Type B pancreatic cell (in vitro differentiated cells): ENCODE data around the gene AQP6. TPM values are rescaled to one million over a fixed set of nuclear protein-coding genes. Genes with fewer than 3 reads are reported as not detected.

Source experiments
- DNase-seq: peaks from one replicate; pipeline ENCODE4 v3.0.0; 2021; ENCODE audit warnings: mixed read lengths; ENCODE audit not compliant: unreplicated experiment; ENCODE audit errors: extremely low spot score
- H3K27ac Mint-ChIP-seq: 2 replicates; pipeline ENCODE4 v1.8.0; 2021; ENCODE audit warnings: mild to moderate bottlenecking, mixed read lengths
- H3K27me3 Mint-ChIP-seq: 2 replicates; pipeline ENCODE4 v1.8.0; 2021; ENCODE audit warnings: mixed read lengths
- H3K36me3 Mint-ChIP-seq: 2 replicates; pipeline ENCODE4 v1.8.0; 2021; ENCODE audit warnings: mixed read lengths
- H3K4me1 Mint-ChIP-seq: one replicate; pipeline ENCODE4 v1.8.0; 2021; ENCODE audit warnings: mixed read lengths; ENCODE audit not compliant: unreplicated experiment
- H3K4me3 Mint-ChIP-seq: 2 replicates; pipeline ENCODE4 v1.8.0; 2021; ENCODE audit warnings: mild to moderate bottlenecking, mixed read lengths
- H3K9me3 Mint-ChIP-seq: 2 replicates; pipeline ENCODE4 v1.8.0; 2021; ENCODE audit warnings: mixed read lengths
- total RNA-seq: library from RNA; stranded (reverse); gene quantifications from 2 replicates; pipeline ENCODE4 v1.2.1, GENCODE V29; 2021; ENCODE audit warnings: low replicate concordance
- TF ChIP-seq, protein P1 (sequence below): fragments of 200-600 bp; sonication (generic); conservative IDR thresholded peaks from 2 replicates; pipeline ENCODE4 v1.5.0; 2021; ENCODE audit warnings: antibody characterized with exemption, mild to moderate bottlenecking

Gene AQP6
- total RNA-seq, 1 donor from 2014 or later: 0.22 TPM

DNA sequence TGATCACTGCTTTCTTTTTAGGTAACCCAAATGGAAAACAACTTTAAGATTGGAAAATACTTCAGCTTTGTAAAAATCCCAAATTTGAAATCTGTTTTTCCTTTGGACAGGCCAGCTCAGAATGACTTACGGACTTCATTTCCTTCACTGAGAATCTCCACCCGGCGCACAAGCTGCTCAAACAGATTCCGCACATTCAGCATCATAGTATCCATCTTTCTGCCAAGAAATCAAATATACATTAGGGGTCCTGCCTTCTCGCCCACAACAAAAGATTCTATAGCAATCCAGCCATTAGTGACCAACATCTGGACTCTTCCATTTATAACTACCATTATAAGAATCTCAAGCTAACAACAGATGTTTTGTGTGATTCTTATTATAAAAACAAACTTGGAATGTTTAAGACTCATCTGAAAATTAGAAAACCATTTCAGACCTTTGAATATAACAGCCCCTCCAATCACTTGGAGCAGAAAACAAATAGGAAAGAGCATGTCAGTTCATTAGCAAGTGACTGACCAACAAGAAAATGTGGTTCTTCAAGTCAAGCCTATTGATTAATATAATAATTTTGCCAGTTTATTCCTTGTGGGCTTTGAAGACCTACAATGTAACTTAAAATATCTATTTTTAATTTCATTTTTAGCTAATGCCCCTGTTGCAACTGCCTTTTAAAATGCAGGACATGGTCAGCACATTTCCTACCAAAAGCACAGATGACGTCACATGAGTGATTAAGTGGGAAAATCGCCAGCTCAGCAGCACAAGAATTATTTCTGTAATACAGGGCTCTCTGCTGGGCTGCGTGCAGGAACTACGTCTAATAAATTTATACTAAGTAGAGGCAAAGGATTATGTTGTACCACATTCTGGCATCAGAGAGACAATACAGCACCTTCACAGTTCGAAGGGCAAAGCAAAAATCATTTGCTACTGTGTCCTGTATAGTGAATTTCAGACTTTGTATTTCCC lies 44.0 kb downstream of the AQP6 start:
- no peak for DNase-seq

DNA sequence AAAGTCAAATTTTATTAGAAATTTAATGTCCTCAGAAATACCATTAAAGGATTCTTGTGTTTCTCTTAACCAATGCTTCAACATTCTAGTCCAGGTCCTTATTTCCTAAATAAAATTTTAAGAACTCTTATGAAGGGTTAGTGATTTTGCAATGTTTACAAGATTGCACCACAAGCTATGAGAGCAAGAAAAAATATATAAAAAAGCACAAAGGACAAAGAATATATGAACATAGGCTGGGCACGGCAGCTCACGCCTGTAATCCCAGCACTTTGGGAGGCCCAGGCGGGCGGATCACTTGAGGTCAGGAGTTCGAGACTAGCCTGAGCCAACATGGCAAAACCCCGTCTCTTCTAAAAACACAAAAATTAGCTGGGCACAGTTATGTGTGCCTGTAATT lies 44.9 kb downstream of the AQP6 start:
- TF ChIP-seq, protein P1, sequence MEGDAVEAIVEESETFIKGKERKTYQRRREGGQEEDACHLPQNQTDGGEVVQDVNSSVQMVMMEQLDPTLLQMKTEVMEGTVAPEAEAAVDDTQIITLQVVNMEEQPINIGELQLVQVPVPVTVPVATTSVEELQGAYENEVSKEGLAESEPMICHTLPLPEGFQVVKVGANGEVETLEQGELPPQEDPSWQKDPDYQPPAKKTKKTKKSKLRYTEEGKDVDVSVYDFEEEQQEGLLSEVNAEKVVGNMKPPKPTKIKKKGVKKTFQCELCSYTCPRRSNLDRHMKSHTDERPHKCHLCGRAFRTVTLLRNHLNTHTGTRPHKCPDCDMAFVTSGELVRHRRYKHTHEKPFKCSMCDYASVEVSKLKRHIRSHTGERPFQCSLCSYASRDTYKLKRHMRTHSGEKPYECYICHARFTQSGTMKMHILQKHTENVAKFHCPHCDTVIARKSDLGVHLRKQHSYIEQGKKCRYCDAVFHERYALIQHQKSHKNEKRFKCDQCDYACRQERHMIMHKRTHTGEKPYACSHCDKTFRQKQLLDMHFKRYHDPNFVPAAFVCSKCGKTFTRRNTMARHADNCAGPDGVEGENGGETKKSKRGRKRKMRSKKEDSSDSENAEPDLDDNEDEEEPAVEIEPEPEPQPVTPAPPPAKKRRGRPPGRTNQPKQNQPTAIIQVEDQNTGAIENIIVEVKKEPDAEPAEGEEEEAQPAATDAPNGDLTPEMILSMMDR: no peak

More for the DNA sequence above, 44.0 kb downstream of the AQP6 start:
- Mint-ChIP-seq H3K9me3 (no peaks in the 10 kb centered on the region), H3K36me3 (peaks cover 21% of the 10 kb centered on the region), H3K27ac (no peak overlapping the region), H3K27me3 (no peaks in the 10 kb centered on the region), H3K4me3 (no peak overlapping the region), H3K4me1 (peaks cover 33% of the 10 kb centered on the region)
- TF ChIP-seq, protein P1: no peak

DNA sequence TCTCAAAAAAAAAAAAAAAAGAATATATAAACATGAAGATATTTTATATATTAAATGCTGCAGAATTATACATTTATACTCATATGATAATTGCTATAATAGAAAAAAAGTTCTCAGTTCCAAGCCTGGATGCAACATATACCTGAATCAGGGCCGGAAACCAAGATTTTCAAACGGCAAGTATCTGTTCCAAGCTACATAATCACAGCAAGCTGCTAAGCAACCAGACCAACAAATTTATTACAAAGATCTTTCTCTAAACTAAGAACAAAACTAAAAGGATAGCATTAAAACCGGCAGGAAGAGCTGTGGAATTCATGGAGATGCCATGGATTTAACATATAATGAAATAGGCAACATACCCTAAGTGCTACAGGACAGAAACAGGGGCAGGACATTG lies 45.4 kb downstream of the AQP6 start:
- DNase-seq: no peak
- H3K36me3 Mint-ChIP-seq: peaks cover 25% of the 10 kb centered on the region
- peaks cover 34% of the 10 kb centered on the region for H3K4me1 Mint-ChIP-seq
- H3K27ac Mint-ChIP-seq: no peak overlapping the region
- no peak overlapping the region for H3K4me3 Mint-ChIP-seq
- H3K27me3 Mint-ChIP-seq: no peaks in the 10 kb centered on the region
- no peaks in the 10 kb centered on the region for H3K9me3 Mint-ChIP-seq
- TF ChIP-seq, protein P1: no peak

More for the DNA sequence above, 44.9 kb downstream of the AQP6 start:
- H3K36me3 Mint-ChIP-seq: peaks cover 23% of the 10 kb centered on the region
- peaks cover 34% of the 10 kb centered on the region for H3K4me1 Mint-ChIP-seq
- no peaks in the 10 kb centered on the region for H3K9me3 Mint-ChIP-seq
- no peaks in the 10 kb centered on the region for H3K27me3 Mint-ChIP-seq
- DNase-seq: no peak
- no peak overlapping the region for H3K27ac Mint-ChIP-seq
- H3K4me3 Mint-ChIP-seq: no peak overlapping the region

DNA sequence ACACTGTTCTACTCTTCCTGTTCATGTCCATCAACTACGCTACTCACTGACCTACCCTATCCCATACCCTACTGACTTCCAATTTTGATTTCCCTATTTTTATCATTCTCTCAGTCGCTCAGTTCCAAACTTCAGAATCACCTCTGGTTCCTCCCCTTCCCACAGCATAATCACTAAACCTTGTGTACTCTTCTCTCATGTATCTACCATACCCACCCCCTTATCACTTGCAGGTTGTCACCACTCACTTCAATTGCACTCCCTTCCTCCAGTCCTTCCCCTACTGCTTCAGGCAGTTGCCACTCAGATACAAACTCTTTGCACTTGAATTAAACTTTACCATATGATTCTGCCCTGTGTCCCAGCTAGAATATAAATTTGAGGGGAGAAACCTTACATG lies 46.2 kb downstream of the AQP6 start:
- DNase-seq: no peak
- H3K9me3 Mint-ChIP-seq: no peaks in the 10 kb centered on the region
- peaks cover 34% of the 10 kb centered on the region for H3K4me1 Mint-ChIP-seq
- H3K27ac Mint-ChIP-seq: peak overlapping the region; percentile 0
- TF ChIP-seq, protein P1: no peak
- no peaks in the 10 kb centered on the region for H3K27me3 Mint-ChIP-seq
- peaks cover 17% of the 10 kb centered on the region for H3K36me3 Mint-ChIP-seq
- H3K4me3 Mint-ChIP-seq: no peak overlapping the region

DNA sequence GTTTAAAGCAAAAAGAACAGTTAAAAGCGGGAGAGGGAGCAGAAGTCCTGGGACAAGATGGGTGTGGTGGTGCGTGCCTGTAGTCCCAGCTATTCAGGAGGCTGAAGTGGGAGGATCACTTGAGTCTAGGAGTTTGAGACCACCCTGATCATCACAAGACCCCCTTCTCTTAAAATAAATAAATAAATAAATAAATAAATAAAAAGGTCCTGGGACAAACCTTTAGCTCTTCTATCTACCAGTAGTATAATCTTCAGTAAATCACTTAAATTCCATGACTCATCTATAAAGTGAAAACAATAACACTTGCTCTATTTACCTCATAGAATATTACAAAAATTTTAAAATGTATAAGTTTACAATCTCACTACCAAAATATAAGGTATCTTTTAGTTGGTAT lies 46.8 kb downstream of the AQP6 start:
- no peak overlapping the region for H3K27ac Mint-ChIP-seq
- no peaks in the 10 kb centered on the region for H3K9me3 Mint-ChIP-seq
- DNase-seq: no peak
- peaks cover 13% of the 10 kb centered on the region for H3K36me3 Mint-ChIP-seq
- peaks cover 39% of the 10 kb centered on the region for H3K4me1 Mint-ChIP-seq
- TF ChIP-seq, protein P1: no peak
- H3K4me3 Mint-ChIP-seq: no peak overlapping the region
- H3K27me3 Mint-ChIP-seq: no peaks in the 10 kb centered on the region
